H1 (cell line): ENCODE measurements around the gene IDI1. TPM values are rescaled to one million over a fixed set of nuclear protein-coding genes. Genes with fewer than 3 reads are reported as not detected.

ENCODE experiments used
- CBX8 ChIP-seq: fragments of 300-800, 300-1000 bp; sonication (generic); IDR thresholded peaks from 2 replicates; pipeline ENCODE4 v1.7.1; 2016; ENCODE audit warnings: low read depth, low read length, borderline replicate concordance
- polyA plus RNA-seq, 7 experiments: library from polyadenylated mRNA; depleted of rRNA in 3 of 7; stranded (reverse) in 5 of 7; unstranded in 2 of 7; fragments of >200 nt in 5 of 7; fragments of 200-250 nt in 2 of 7; gene quantifications; 1 replicate in 5 of 7; 2 replicates in 1 of 7; 4 replicates in 1 of 7; pipeline versions ENCODE4 v1.2.1 to v1.2.3, GENCODE V29; 2011 to 2013; ENCODE audit warnings: missing spikeins in 2 of 7, mixed read lengths in 2 of 7
- total RNA-seq: library from RNA; stranded (reverse); fragmentation: NEBNext Ultra II Directional; extraction: Animal tissue kit (Norgen Biotek cat#: 25700); gene quantifications from 2 replicates; pipeline ENCODE4 v1.2.1, GENCODE V29; 2021
- TF ChIP-seq, protein P1 (sequence below): fragments of 300-600 bp; sonication (generic); IDR thresholded peaks from 2 replicates; pipeline ENCODE4 v1.7.1; 2012; ENCODE audit warnings: low read length, moderate library complexity, mild to moderate bottlenecking, inconsistent platforms; ENCODE audit not compliant: insufficient replicate concordance

Gene IDI1
- total and polyA plus RNA-seq, 2 of the 8 experiments (the other 6 are each of a cell fraction or from before 2014, with no cell fraction given) = 35.3 to 56.6 TPM

DNA sequence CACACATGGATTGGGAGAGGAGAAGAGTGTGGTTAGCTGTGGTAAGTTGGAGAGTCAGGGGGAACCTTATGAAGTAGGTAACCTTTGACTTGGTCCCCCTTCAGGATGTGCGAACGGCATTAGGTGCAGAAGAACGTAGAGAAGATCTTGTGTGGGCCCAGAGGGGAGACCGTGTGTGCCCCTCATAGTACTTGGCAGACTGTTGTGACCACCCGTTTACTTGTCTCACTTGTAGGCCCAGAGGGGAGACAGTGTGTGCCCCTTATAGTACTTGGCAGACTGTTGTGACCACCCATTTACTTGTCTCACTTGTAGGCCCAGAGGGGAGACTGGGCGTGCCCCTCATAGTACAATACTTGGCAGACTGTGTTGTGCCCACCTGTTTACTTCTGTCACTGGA, 58.1 kb downstream of the IDI1 start (continued):
- TF ChIP-seq, protein P1, sequence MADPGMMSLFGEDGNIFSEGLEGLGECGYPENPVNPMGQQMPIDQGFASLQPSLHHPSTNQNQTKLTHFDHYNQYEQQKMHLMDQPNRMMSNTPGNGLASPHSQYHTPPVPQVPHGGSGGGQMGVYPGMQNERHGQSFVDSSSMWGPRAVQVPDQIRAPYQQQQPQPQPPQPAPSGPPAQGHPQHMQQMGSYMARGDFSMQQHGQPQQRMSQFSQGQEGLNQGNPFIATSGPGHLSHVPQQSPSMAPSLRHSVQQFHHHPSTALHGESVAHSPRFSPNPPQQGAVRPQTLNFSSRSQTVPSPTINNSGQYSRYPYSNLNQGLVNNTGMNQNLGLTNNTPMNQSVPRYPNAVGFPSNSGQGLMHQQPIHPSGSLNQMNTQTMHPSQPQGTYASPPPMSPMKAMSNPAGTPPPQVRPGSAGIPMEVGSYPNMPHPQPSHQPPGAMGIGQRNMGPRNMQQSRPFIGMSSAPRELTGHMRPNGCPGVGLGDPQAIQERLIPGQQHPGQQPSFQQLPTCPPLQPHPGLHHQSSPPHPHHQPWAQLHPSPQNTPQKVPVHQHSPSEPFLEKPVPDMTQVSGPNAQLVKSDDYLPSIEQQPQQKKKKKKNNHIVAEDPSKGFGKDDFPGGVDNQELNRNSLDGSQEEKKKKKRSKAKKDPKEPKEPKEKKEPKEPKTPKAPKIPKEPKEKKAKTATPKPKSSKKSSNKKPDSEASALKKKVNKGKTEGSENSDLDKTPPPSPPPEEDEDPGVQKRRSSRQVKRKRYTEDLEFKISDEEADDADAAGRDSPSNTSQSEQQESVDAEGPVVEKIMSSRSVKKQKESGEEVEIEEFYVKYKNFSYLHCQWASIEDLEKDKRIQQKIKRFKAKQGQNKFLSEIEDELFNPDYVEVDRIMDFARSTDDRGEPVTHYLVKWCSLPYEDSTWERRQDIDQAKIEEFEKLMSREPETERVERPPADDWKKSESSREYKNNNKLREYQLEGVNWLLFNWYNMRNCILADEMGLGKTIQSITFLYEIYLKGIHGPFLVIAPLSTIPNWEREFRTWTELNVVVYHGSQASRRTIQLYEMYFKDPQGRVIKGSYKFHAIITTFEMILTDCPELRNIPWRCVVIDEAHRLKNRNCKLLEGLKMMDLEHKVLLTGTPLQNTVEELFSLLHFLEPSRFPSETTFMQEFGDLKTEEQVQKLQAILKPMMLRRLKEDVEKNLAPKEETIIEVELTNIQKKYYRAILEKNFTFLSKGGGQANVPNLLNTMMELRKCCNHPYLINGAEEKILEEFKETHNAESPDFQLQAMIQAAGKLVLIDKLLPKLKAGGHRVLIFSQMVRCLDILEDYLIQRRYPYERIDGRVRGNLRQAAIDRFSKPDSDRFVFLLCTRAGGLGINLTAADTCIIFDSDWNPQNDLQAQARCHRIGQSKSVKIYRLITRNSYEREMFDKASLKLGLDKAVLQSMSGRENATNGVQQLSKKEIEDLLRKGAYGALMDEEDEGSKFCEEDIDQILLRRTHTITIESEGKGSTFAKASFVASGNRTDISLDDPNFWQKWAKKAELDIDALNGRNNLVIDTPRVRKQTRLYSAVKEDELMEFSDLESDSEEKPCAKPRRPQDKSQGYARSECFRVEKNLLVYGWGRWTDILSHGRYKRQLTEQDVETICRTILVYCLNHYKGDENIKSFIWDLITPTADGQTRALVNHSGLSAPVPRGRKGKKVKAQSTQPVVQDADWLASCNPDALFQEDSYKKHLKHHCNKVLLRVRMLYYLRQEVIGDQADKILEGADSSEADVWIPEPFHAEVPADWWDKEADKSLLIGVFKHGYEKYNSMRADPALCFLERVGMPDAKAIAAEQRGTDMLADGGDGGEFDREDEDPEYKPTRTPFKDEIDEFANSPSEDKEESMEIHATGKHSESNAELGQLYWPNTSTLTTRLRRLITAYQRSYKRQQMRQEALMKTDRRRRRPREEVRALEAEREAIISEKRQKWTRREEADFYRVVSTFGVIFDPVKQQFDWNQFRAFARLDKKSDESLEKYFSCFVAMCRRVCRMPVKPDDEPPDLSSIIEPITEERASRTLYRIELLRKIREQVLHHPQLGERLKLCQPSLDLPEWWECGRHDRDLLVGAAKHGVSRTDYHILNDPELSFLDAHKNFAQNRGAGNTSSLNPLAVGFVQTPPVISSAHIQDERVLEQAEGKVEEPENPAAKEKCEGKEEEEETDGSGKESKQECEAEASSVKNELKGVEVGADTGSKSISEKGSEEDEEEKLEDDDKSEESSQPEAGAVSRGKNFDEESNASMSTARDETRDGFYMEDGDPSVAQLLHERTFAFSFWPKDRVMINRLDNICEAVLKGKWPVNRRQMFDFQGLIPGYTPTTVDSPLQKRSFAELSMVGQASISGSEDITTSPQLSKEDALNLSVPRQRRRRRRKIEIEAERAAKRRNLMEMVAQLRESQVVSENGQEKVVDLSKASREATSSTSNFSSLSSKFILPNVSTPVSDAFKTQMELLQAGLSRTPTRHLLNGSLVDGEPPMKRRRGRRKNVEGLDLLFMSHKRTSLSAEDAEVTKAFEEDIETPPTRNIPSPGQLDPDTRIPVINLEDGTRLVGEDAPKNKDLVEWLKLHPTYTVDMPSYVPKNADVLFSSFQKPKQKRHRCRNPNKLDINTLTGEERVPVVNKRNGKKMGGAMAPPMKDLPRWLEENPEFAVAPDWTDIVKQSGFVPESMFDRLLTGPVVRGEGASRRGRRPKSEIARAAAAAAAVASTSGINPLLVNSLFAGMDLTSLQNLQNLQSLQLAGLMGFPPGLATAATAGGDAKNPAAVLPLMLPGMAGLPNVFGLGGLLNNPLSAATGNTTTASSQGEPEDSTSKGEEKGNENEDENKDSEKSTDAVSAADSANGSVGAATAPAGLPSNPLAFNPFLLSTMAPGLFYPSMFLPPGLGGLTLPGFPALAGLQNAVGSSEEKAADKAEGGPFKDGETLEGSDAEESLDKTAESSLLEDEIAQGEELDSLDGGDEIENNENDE = no peak
- no peak for TF ChIP-seq CBX8
